Trophoblast cell (in vitro differentiated cells and primary cell): Measurements from ENCODE around the gene AACS.

Source experiments
- DNase-seq, 2 donors: peaks; one replicate each; pipeline ENCODE4 v3.0.0-alpha.2; 2016
- H2AFZ ChIP-seq: 2 replicates; pipeline ENCODE4 v1.6.1; 2013; ENCODE audit warnings: low read length, moderate library complexity, mild to moderate bottlenecking; ENCODE audit not compliant: insufficient read depth, poor library complexity
- H2AK5ac ChIP-seq: 2 replicates; pipeline ENCODE4 v1.6.1; 2013; ENCODE audit warnings: mild to moderate bottlenecking, low read length
- H2BK120ac ChIP-seq: 2 replicates; pipeline ENCODE4 v1.6.1; 2013; ENCODE audit warnings: low read length, mild to moderate bottlenecking, moderate library complexity; ENCODE audit not compliant: insufficient read depth, poor library complexity
- H2BK12ac ChIP-seq: 2 replicates; pipeline ENCODE4 v1.6.1; 2013; ENCODE audit warnings: mild to moderate bottlenecking, low read length, moderate library complexity
- H2BK5ac ChIP-seq: 2 replicates; pipeline ENCODE4 v1.6.1; 2013; ENCODE audit warnings: low read length, low read depth, moderate library complexity, mild to moderate bottlenecking; ENCODE audit not compliant: poor library complexity
- H3K14ac ChIP-seq: 2 replicates; pipeline ENCODE4 v1.6.1; 2013; ENCODE audit warnings: mild to moderate bottlenecking, low read length
- H3K18ac ChIP-seq: 2 replicates; pipeline ENCODE4 v1.6.1; 2013; ENCODE audit warnings: mild to moderate bottlenecking, low read length
- H3K23ac ChIP-seq: 2 replicates; pipeline ENCODE4 v1.6.1; 2013; ENCODE audit warnings: low read length
- H3K27ac ChIP-seq: 2 replicates; pipeline ENCODE4 v1.5.1; 2013; ENCODE audit warnings: low read depth, mild to moderate bottlenecking, inconsistent platforms, low read length, moderate library complexity
- H3K27me3 ChIP-seq: 2 replicates; pipeline ENCODE4 v1.6.1; 2013; ENCODE audit warnings: inconsistent platforms, mild to moderate bottlenecking, low read length, moderate library complexity; ENCODE audit not compliant: insufficient read depth
- H3K36me3 ChIP-seq, 2 experiments: 1 replicate in 1 of 2; 2 replicates in 1 of 2; pipeline ENCODE4 v1.6.1; 2013; ENCODE audit warnings: low read length in 2 of 2, mild to moderate bottlenecking in 2 of 2, moderate library complexity in 1 of 2; ENCODE audit not compliant: insufficient read depth in 2 of 2, control insufficient read depth in 1 of 2
- H3K4ac ChIP-seq: 2 replicates; pipeline ENCODE4 v1.6.1; 2013; ENCODE audit warnings: low read depth, mild to moderate bottlenecking, low read length, moderate library complexity
- H3K4me1 ChIP-seq, 2 experiments: 1 replicate in 1 of 2; 2 replicates in 1 of 2; pipeline ENCODE4 v1.6.1; 2013; ENCODE audit warnings: low read length in 2 of 2, mild to moderate bottlenecking in 2 of 2, moderate library complexity in 1 of 2; ENCODE audit not compliant: insufficient read depth in 2 of 2, control insufficient read depth in 1 of 2
- H3K4me2 ChIP-seq: 2 replicates; pipeline ENCODE4 v1.6.1; 2013; ENCODE audit warnings: inconsistent platforms, mild to moderate bottlenecking, low read length, moderate library complexity
- H3K4me3 ChIP-seq: 2 replicates; pipeline ENCODE4 v1.5.1; 2013; ENCODE audit warnings: mild to moderate bottlenecking, low read depth, low read length, inconsistent platforms
- H3K79me1 ChIP-seq: one replicate; pipeline ENCODE4 v1.6.1; 2013; ENCODE audit warnings: low read length
- H3K79me2 ChIP-seq: 2 replicates; pipeline ENCODE4 v1.6.1; 2013; ENCODE audit warnings: low read length, mild to moderate bottlenecking; ENCODE audit not compliant: control insufficient read depth, insufficient read depth, poor library complexity
- H3K9ac ChIP-seq: 2 replicates; pipeline ENCODE4 v1.6.1; 2013; ENCODE audit warnings: mild to moderate bottlenecking, low read length
- H3K9me3 ChIP-seq: 2 replicates; pipeline ENCODE4 v1.6.1; 2013; ENCODE audit warnings: low read depth, mild to moderate bottlenecking, control low read depth, inconsistent platforms, low read length; ENCODE audit not compliant: insufficient read depth
- H4K12ac ChIP-seq: 2 replicates; pipeline ENCODE4 v1.6.1; 2013; ENCODE audit warnings: low read depth, mild to moderate bottlenecking, low read length, moderate library complexity
- H4K8ac ChIP-seq: 2 replicates; pipeline ENCODE4 v1.6.1; 2013; ENCODE audit warnings: low read depth, mild to moderate bottlenecking, low read length, moderate library complexity
- H4K91ac ChIP-seq: one replicate; pipeline ENCODE4 v1.6.1; 2013; ENCODE audit warnings: low read depth, mild to moderate bottlenecking, low read length, moderate library complexity
- WGBS: extraction: QIAGEN DNeasy Blood & Tissue Kit; methylation state at CpG from one replicate; pipeline ENCODE4 v1.1.7; 2013; ENCODE audit warnings: missing lambda C conversion rate; ENCODE audit not compliant: insufficient read length, insufficient coverage; ENCODE audit errors: extremely low coverage; 5-methylcytosine and 5-hydroxymethylcytosine counted together

Gene AACS

GRCh38 chr12:125162489-125163028, 97.3 kb downstream of the AACS start:
- Histone ChIP-seq H4K8ac (no peak overlapping the region), H2BK5ac (no peak overlapping the region), H3K36me3 (no peaks in the 10 kb centered on the region), H3K27me3 (no peaks in the 10 kb centered on the region), H2AFZ (no peak overlapping the region), H3K9me3 (no peaks in the 10 kb centered on the region), H2BK120ac (no peak overlapping the region), H3K14ac (no peak overlapping the region), H3K79me2 (no peaks in the 10 kb centered on the region), H3K79me1 (no peaks in the 10 kb centered on the region), H3K4me3 (no peak overlapping the region), H2BK12ac (no peak overlapping the region), H3K4me2 (no peak overlapping the region), H3K27ac (no peak overlapping the region), H3K9ac (no peak overlapping the region), H2AK5ac (no peak overlapping the region), H3K4me1 (no peaks in the 10 kb centered on the region), H3K4ac (no peak overlapping the region), H3K23ac (no peak overlapping the region), H3K18ac (no peak overlapping the region), H4K12ac (no peak overlapping the region), H4K91ac (no peak overlapping the region)
- no CpG with 5 or more reads among the region's 15 CpGs for WGBS
- DNase-seq: no peak

- H4K12ac ChIP-seq: no peak overlapping the region
- H2AK5ac ChIP-seq: no peak overlapping the region
- H3K14ac ChIP-seq: no peak overlapping the region
- H3K79me1 ChIP-seq: no peaks in the 10 kb centered on the region
- no peak overlapping the region for H3K27ac ChIP-seq
- no peak overlapping the region for H3K9ac ChIP-seq
- H2BK12ac ChIP-seq: no peak overlapping the region
- no peak overlapping the region for H3K4me2 ChIP-seq
- H2AFZ ChIP-seq: no peak overlapping the region
- no peak overlapping the region for H2BK5ac ChIP-seq
- H3K18ac ChIP-seq: no peak overlapping the region
- no peak overlapping the region for H4K91ac ChIP-seq
- H2BK120ac ChIP-seq: no peak overlapping the region
- no peak for DNase-seq
- no peak overlapping the region for H4K8ac ChIP-seq
- H3K9me3 ChIP-seq: no peaks in the 10 kb centered on the region
- H3K79me2 ChIP-seq: no peaks in the 10 kb centered on the region
- no peaks in the 10 kb centered on the region for H3K27me3 ChIP-seq
- H3K4ac ChIP-seq: no peak overlapping the region
- H3K4me3 ChIP-seq: no peak overlapping the region
- no CpG with 5 or more reads among the region's 12 CpGs for WGBS
- no peaks in the 10 kb centered on the region for H3K4me1 ChIP-seq
- H3K36me3 ChIP-seq: no peaks in the 10 kb centered on the region
- no peak overlapping the region for H3K23ac ChIP-seq
Measured at GRCh38 chr12:125163148-125163547, 97.9 kb downstream of the AACS start.

GRCh38 chr12:125164541-125164940, 99.3 kb downstream of the AACS start:
- Histone ChIP-seq H2BK120ac (no peak overlapping the region), H3K79me1 (no peaks in the 10 kb centered on the region), H4K8ac (no peak overlapping the region), H4K12ac (no peak overlapping the region), H3K4me1 (no peaks in the 10 kb centered on the region), H4K91ac (no peak overlapping the region), H3K23ac (no peak overlapping the region), H3K18ac (no peak overlapping the region), H3K9ac (no peak overlapping the region), H3K4me2 (no peak overlapping the region), H2AK5ac (no peak overlapping the region), H3K79me2 (no peaks in the 10 kb centered on the region), H2BK5ac (no peak overlapping the region), H2BK12ac (no peak overlapping the region), H3K14ac (no peak overlapping the region), H3K4me3 (no peak overlapping the region), H2AFZ (no peak overlapping the region), H3K9me3 (no peaks in the 10 kb centered on the region), H3K4ac (no peak overlapping the region), H3K27me3 (no peaks in the 10 kb centered on the region), H3K36me3 (no peaks in the 10 kb centered on the region), H3K27ac (no peak overlapping the region)
- no peak for DNase-seq
- WGBS: no CpG with 5 or more reads among the region's 8 CpGs

- Histone ChIP-seq H3K27me3 (no peaks in the 10 kb centered on the region), H3K27ac (no peak overlapping the region), H2BK12ac (no peak overlapping the region), H2AK5ac (no peak overlapping the region), H3K9me3 (peaks cover 1% of the 10 kb centered on the region), H3K4ac (no peak overlapping the region), H3K4me1 (no peaks in the 10 kb centered on the region), H3K4me2 (no peak overlapping the region), H4K8ac (no peak overlapping the region), H3K18ac (no peak overlapping the region), H3K79me1 (no peaks in the 10 kb centered on the region), H3K9ac (no peak overlapping the region), H3K4me3 (no peak overlapping the region), H4K12ac (no peak overlapping the region), H3K36me3 (no peaks in the 10 kb centered on the region), H3K79me2 (no peaks in the 10 kb centered on the region), H2BK120ac (no peak overlapping the region), H3K23ac (no peak overlapping the region), H3K14ac (no peak overlapping the region), H4K91ac (no peak overlapping the region), H2AFZ (no peak overlapping the region), H2BK5ac (no peak overlapping the region)
- WGBS: no CpG with 5 or more reads among the region's 4 CpGs
- DNase-seq: no peak
Measured at GRCh38 chr12:125166041-125166440, 100.8 kb downstream of the AACS start.
